SK-N-SH treated with all-trans-retinoic acid at 6 μM for 48 hours (cell line): Measurements from ENCODE around the gene EIF4H.

ENCODE experiments used
- ARNTL ChIP-seq: fragments of 450-650 bp; formaldehyde crosslinking; IDR thresholded peaks from 2 replicates; pipeline ENCODE4 v1.5.0; 2020; ENCODE audit warnings: low read depth, mild to moderate bottlenecking, moderate library complexity, borderline replicate concordance
- BACH2 ChIP-seq: fragments of 250-450 bp; sonication (Bioruptor Pico); IDR thresholded peaks from 2 replicates; pipeline ENCODE4 v1.9.0; 2021; ENCODE audit warnings: mild to moderate bottlenecking, borderline replicate concordance
- CSDC2 ChIP-seq: fragments of 250-450 bp; sonication (Bioruptor Pico); IDR thresholded peaks from 2 replicates; pipeline ENCODE4 v1.5.0; 2020; ENCODE audit warnings: mild to moderate bottlenecking, moderate library complexity
- ESRRG ChIP-seq: fragments of 250-450 bp; sonication (Bioruptor Pico); IDR thresholded peaks from 2 replicates; pipeline ENCODE4 v1.6.1; 2021; ENCODE audit warnings: mild to moderate bottlenecking
- OSR1 ChIP-seq: fragments of 250-450 bp; sonication (Bioruptor Pico); IDR thresholded peaks from 2 replicates; pipeline ENCODE4 v1.8.0; 2022; ENCODE audit warnings: moderate library complexity, mild to moderate bottlenecking, inconsistent platforms
- RARB ChIP-seq: fragments of 250-450 bp; sonication (Bioruptor Pico); IDR thresholded peaks from 2 replicates; pipeline ENCODE4 v1.8.0; 2021; ENCODE audit warnings: mild to moderate bottlenecking, moderate library complexity
- SNAI2 ChIP-seq: fragments of 250-450 bp; sonication (Bioruptor Pico); IDR thresholded peaks from 2 replicates; pipeline ENCODE4 v1.5.0; 2020; ENCODE audit warnings: mild to moderate bottlenecking, moderate library complexity
- ZFP30 ChIP-seq: fragments of 450-650 bp; formaldehyde crosslinking; IDR thresholded peaks from 2 replicates; pipeline ENCODE4 v1.5.0; 2022; ENCODE audit warnings: mild to moderate bottlenecking, moderate library complexity
- ZNF8 ChIP-seq: fragments of 450-650 bp; formaldehyde crosslinking; IDR thresholded peaks from 2 replicates; pipeline ENCODE4 v1.5.0; 2020; ENCODE audit warnings: mild to moderate bottlenecking, moderate library complexity
- TF ChIP-seq, protein P1 (sequence below): fragments of 250-450 bp; sonication (Bioruptor Pico); IDR thresholded peaks from 2 replicates; pipeline ENCODE4 v1.5.1; 2020; ENCODE audit warnings: low read depth, mild to moderate bottlenecking, moderate library complexity
- TF ChIP-seq, protein P2 (sequence below): fragments of 250-450 bp; sonication (Bioruptor Pico); IDR thresholded peaks from 2 replicates; pipeline ENCODE4 v1.8.0; 2021; ENCODE audit warnings: low read depth, mild to moderate bottlenecking, moderate library complexity, borderline replicate concordance
- TF ChIP-seq, protein P3 (sequence below): fragments of 250-450 bp; sonication (Bioruptor Pico); IDR thresholded peaks from 2 replicates; pipeline ENCODE4 v1.8.0; 2020; ENCODE audit warnings: mild to moderate bottlenecking, moderate library complexity, borderline replicate concordance
- TF ChIP-seq, protein P4 (sequence below): fragments of 250-450 bp; sonication (Bioruptor Pico); IDR thresholded peaks from 2 replicates; pipeline ENCODE4 v1.5.1; 2021; ENCODE audit warnings: mild to moderate bottlenecking, moderate library complexity

DNA sequence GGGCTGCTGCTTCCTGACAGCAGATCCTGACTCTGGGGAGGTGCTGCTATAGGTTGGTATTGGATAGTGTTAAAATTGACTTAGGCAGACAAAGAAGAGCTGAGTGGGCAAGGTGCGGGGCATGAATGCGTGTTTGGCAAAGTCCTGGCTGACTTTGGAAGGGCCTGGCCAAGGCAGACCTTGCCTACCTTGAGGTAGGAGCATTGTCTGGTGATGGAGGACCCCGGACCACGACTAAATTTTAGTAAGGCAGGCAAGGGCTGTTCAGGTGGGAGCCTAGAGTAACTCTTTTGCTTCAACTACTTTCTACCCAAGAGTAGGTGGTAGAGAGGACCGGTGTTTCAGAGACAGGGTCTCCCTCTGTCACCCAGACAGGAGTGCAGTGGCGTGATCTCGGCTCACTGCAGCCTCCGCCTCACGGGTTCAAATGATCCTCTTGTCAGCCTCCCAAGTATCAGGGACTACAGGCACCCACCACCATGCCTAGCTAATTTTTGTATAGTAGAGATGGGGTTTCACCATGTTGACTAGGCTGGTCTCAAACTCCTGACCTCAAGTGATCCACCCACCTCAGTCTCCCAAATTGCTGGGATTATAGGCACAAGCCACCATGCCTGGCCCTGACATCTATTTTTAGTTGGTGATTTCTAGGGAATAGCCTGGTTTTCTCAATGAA, 23.4 kb downstream of the EIF4H start:
- TF ChIP-seq RARB (no peak), CSDC2 (CRISPR knock-in tag) (no peak), ESRRG (CRISPR knock-in tag) (0 out of 2 replicates have a peak, but pooled peaks have one; percentile 18), BACH2 (no peak), OSR1 (CRISPR knock-in tag) (no peak), ARNTL (CRISPR knock-in tag) (no peak), ZNF8 (CRISPR knock-in tag) (no peak), SNAI2 (CRISPR knock-in tag) (no peak), ZFP30 (CRISPR knock-in tag) (no peak)
- TF ChIP-seq, protein P1, sequence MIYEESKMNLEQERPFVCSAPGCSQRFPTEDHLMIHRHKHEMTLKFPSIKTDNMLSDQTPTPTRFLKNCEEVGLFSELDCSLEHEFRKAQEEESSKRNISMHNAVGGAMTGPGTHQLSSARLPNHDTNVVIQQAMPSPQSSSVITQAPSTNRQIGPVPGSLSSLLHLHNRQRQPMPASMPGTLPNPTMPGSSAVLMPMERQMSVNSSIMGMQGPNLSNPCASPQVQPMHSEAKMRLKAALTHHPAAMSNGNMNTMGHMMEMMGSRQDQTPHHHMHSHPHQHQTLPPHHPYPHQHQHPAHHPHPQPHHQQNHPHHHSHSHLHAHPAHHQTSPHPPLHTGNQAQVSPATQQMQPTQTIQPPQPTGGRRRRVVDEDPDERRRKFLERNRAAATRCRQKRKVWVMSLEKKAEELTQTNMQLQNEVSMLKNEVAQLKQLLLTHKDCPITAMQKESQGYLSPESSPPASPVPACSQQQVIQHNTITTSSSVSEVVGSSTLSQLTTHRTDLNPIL (CRISPR knock-in tag) = 0 out of 2 replicates have a peak, but pooled peaks have one; percentile 45
- TF ChIP-seq, protein P2, sequence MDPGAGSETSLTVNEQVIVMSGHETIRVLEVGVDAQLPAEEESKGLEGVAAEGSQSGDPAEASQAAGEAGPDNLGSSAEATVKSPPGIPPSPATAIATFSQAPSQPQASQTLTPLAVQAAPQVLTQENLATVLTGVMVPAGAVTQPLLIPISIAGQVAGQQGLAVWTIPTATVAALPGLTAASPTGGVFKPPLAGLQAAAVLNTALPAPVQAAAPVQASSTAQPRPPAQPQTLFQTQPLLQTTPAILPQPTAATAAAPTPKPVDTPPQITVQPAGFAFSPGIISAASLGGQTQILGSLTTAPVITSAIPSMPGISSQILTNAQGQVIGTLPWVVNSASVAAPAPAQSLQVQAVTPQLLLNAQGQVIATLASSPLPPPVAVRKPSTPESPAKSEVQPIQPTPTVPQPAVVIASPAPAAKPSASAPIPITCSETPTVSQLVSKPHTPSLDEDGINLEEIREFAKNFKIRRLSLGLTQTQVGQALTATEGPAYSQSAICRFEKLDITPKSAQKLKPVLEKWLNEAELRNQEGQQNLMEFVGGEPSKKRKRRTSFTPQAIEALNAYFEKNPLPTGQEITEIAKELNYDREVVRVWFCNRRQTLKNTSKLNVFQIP (CRISPR knock-in tag) = no peak
- TF ChIP-seq, protein P3, sequence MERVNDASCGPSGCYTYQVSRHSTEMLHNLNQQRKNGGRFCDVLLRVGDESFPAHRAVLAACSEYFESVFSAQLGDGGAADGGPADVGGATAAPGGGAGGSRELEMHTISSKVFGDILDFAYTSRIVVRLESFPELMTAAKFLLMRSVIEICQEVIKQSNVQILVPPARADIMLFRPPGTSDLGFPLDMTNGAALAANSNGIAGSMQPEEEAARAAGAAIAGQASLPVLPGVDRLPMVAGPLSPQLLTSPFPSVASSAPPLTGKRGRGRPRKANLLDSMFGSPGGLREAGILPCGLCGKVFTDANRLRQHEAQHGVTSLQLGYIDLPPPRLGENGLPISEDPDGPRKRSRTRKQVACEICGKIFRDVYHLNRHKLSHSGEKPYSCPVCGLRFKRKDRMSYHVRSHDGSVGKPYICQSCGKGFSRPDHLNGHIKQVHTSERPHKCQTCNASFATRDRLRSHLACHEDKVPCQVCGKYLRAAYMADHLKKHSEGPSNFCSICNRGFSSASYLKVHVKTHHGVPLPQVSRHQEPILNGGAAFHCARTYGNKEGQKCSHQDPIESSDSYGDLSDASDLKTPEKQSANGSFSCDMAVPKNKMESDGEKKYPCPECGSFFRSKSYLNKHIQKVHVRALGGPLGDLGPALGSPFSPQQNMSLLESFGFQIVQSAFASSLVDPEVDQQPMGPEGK = no peak; the same call in 1 of the 2 replicates
- TF ChIP-seq, protein P4, sequence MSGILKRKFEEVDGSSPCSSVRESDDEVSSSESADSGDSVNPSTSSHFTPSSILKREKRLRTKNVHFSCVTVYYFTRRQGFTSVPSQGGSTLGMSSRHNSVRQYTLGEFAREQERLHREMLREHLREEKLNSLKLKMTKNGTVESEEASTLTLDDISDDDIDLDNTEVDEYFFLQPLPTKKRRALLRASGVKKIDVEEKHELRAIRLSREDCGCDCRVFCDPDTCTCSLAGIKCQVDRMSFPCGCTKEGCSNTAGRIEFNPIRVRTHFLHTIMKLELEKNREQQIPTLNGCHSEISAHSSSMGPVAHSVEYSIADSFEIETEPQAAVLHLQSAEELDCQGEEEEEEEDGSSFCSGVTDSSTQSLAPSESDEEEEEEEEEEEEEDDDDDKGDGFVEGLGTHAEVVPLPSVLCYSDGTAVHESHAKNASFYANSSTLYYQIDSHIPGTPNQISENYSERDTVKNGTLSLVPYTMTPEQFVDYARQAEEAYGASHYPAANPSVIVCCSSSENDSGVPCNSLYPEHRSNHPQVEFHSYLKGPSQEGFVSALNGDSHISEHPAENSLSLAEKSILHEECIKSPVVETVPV (CRISPR knock-in tag) = no peak
